GM13976 (cell line): ENCODE measurements around the gene FNDC3B.

ENCODE experiments used
- DNase-seq: peaks from one replicate; pipeline ENCODE4 v3.0.0; 2012; ENCODE audit warnings: low spot score
- CTCF ChIP-seq: IDR thresholded peaks from 2 replicates; pipeline ENCODE4 v1.5.1; 2012; ENCODE audit warnings: borderline replicate concordance, mild to moderate bottlenecking; ENCODE audit not compliant: insufficient read depth; ENCODE audit errors: extremely low read depth, missing control alignments, control extremely low read depth
- in situ Hi-C: fragments of 300-500 bp; cut with MboI; formaldehyde crosslinking; loops from one replicate; pipeline ENCODE4 v1.12.0; 2022; ENCODE audit warnings: low sequenced_read_pairs, mixed read lengths, inconsistent platforms; ENCODE audit not compliant: unreplicated experiment

The FNDC3B gene

GRCh38 chr3:172380632-172381031 lies 341.3 kb downstream of the FNDC3B start:
- no peak for TF ChIP-seq CTCF
- DNase-seq, result no peak
- in situ Hi-C loops, result no loop called here

DNA sequence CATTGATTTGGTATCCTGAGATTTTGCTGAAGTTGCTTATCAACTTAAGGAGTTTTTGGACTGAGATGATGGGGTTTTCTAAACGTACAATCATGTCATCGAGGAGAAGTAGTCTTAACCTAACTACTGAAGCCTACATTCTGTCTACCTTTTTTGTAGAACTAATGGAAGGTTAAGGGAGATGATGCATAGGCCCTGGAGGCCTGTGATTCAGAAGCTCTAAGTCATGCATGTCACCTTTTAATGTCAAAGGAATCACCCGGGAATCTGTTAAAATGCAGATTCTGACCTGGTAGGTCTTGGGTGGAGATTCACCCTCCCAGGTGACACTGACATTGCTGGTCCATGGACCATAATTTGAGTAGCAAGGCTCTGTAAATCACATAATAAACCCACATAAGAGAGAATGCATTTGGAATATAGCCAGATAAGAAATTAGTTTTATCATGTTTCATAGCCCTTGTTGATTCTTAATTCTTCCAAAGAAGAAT lies 344.0 kb downstream of the FNDC3B start:
- in situ Hi-C loops, result no loop called here
- no peak for DNase-seq
- TF ChIP-seq CTCF, result no peak

GRCh38 chr3:172384836-172385235 lies 345.5 kb downstream of the FNDC3B start:
- no peak for TF ChIP-seq CTCF
- no peak for DNase-seq
- in situ Hi-C loops, result no loop called here

GRCh38 chr3:172387728-172388127 lies 348.4 kb downstream of the FNDC3B start:
- in situ Hi-C loops, result no loop called here
- DNase-seq, result no peak
- no peak for TF ChIP-seq CTCF

DNA sequence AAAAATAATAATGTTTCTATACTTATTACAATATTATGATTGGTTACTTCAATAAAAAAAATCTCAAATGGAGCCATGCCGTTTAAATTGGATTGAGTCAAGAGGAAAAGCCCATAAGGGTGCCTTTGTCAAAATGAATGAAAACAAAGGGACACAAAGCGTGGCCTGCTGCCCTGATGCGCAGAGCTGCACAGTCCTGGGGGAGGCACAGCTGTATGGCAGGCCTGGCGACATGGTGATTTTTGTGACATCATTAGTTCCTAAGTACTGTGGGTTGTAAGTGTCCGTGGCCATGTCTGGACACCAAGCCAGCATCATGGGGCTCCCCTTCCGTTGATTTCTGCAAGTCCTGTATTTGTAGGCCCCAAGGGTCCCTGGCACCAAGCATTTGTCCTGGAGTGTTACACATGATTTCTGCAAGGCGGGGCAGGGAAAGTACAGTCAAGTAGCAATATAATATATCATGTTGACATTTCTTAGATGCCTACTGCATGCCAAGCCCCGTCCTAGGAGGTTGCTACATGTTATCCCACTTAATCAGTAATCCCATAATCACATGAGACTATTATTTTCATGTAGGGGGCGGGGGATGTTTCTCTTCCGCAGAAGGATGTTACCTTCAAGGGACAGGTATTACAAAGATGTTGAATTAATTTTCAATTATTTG lies 349.2 kb downstream of the FNDC3B start:
- no peak for DNase-seq
- no peak for TF ChIP-seq CTCF
- in situ Hi-C loops, result no loop called here

DNA sequence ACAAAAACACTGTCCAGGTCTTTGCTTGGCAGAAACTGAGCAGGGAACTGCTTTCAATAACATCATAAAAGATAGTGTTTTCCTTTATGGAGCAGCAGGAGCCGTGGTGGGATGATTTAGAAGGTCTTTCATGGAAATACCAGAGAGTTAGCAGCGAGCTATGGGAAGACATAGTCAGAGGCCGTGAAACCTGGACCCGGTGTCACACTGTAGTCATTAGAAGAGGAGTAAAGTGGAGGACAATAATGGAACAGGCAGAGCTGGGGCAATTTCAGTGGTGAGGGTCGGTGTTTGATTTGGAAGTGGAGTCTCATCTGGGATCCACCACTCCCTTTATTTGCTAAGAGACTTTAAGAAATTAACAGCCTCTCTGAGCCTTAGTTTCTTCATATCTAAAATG lies 351.4 kb downstream of the FNDC3B start:
- no peak for DNase-seq
- in situ Hi-C loops, result no loop called here
- TF ChIP-seq CTCF, result no peak
